ENCODE data around the gene S100A12.

DNA sequence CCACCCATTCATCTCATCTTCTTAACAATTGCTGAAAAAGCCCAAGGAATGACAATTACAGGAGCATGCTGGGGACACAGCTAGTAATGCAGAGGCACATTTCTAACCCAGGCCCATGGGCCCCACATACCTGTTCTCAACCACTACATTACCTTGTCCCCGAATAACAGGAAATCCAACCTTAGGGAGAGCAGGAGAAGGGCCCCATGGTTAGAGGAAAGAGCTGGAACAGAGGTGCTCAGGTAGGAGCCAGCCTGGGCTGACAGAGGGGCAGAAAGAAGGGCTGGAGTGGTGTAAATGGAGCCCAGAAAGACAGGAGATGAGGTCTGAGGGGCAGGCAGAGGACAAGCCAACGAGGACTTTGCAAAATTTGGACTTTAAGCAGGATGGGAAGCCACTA is 26.8 kb upstream of the S100A12 start:
- TF ChIP-seq, protein P1, sequence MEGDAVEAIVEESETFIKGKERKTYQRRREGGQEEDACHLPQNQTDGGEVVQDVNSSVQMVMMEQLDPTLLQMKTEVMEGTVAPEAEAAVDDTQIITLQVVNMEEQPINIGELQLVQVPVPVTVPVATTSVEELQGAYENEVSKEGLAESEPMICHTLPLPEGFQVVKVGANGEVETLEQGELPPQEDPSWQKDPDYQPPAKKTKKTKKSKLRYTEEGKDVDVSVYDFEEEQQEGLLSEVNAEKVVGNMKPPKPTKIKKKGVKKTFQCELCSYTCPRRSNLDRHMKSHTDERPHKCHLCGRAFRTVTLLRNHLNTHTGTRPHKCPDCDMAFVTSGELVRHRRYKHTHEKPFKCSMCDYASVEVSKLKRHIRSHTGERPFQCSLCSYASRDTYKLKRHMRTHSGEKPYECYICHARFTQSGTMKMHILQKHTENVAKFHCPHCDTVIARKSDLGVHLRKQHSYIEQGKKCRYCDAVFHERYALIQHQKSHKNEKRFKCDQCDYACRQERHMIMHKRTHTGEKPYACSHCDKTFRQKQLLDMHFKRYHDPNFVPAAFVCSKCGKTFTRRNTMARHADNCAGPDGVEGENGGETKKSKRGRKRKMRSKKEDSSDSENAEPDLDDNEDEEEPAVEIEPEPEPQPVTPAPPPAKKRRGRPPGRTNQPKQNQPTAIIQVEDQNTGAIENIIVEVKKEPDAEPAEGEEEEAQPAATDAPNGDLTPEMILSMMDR (conservative IDR thresholded peaks at IDR 0.05), result no peak
- no peak for TF ChIP-seq ZFX (IDR thresholded peaks at IDR 0.05)

Data from C4-2B (cell line).